Stimulated activated CD8-positive, alpha-beta memory T cell treated with anti-CD3 and anti-CD28 coated beads, Interleukin-15, amount 100 ng/mL, for 1 hour (primary cell): ENCODE measurements around the gene GLIPR1L2.

Experiments
- DNase-seq: peaks from one replicate; pipeline ENCODE4 v3.0.0-alpha.2; 2020; ENCODE audit warnings: low read depth

GLIPR1L2 gene

DNA sequence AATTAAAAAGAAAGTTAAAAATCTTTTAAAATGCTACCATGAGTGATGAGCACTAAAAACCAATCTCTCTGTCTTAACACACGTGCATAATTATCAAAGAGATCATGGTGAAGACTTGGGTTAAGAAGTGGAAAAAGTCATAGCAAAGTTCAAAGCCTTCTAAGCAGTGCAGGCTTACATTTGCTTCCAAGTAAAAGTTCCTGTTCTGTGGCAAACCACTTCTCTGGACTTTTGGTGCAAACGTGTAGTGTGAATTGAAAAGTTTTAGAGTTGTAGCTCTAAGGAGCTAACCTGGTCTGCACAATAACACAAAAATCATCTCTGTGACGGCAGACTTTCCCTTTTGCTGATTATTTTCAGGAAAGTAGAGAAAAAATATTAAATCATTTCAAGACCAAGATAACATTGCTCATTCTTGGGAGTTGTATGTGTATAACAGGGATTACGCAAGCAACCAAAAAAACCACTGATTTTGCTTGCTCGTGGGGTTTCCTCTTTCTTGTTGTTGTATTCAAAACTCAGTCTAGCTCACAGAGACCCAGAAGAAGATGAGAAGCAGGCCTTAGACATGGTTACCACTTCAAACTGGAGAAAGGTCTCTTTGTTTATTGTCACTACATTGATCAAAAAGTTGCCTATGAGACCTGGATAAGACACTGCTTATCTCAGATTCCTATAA is 87.4 kb downstream of the GLIPR1L2 start:
- no peak for DNase-seq

GRCh38 chr12:75479963-75480461 is 89.1 kb downstream of the GLIPR1L2 start:
- DNase-seq: no peak

GRCh38 chr12:75480469-75480949 is 89.6 kb downstream of the GLIPR1L2 start, which contains the start of gene GLIPR1:
Gene GLIPR1, plus strand, starts transcription at chr12:75480755. Its CDS starts 126 bp downstream, at chr12:75480881.
- DNase-seq: peak; percentile 38

DNA sequence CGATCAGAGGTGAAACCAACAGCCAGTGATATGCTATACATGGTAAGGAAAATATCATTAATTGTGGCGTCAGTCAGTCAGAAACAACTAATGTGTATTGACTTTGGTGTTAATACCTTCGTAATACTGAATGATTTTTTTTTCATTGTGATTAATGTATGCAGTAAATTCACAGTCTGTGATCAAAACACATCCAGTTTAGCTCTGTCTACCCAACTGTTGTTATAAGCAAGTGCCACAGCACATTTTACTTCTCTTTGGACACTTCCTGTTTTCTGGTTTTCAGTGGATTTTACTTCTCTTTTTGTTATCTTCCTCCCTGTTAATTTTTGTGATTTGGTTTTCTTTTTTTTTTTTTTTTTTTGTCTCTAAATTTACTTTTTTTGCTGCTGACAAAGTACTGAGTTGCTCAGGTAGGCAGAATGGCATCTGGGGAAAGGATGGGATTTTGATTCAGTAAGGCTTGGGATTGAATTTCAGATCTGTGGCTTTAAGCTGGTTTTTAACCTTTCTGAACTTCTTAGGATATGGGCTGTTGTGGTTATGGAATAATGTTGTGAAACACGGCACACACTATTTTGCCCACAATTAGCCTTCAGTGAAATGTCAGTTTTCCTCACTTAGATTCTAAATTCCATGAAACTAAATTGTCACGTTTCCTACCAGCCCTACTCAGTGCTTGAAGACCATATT is 90.3 kb downstream of the GLIPR1L2 start:
- no peak for DNase-seq

DNA sequence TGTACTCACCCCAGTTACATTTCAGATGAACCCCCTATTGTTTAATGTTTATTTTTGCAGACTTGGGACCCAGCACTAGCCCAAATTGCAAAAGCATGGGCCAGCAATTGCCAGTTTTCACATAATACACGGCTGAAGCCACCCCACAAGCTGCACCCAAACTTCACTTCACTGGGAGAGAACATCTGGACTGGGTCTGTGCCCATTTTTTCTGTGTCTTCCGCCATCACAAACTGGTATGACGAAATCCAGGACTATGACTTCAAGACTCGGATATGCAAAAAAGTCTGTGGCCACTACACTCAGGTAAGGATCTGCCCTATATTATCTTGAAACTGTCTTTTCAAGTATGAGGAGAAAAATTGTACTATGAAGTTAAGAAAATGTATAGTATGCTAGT is 90.9 kb downstream of the GLIPR1L2 start:
- no peak for DNase-seq
